Neural progenitor cell (in vitro differentiated cells): ENCODE measurements around the gene BCAS3. TPM values are rescaled to one million over a fixed set of nuclear protein-coding genes. Genes with fewer than 3 reads are reported as not detected.
A peak's percentile ranks its signal among the peaks of the same experiment; 100 is the strongest.
"Not testable (repeated sequence)": the region's sequence is repeated elsewhere in the genome, so short reads cannot be mapped to it uniquely, and the experiment has no call there.

Experiments
- DNase-seq: peaks from one replicate; pipeline ENCODE4 v3.0.0-alpha.2; 2016; ENCODE audit warnings: low spot score
- H2AFZ ChIP-seq: fragments of 200-600 bp; sonication (generic); replicated peaks from 2 replicates; pipeline ENCODE4 v1.6.1; 2016; ENCODE audit warnings: antibody characterized with exemption
- H3F3A ChIP-seq: fragments of 200-600 bp; sonication (generic); 2 replicates; pipeline ENCODE4 v1.6.1; 2016; ENCODE audit warnings: antibody characterized with exemption, low read depth
- H3K27ac ChIP-seq: fragments of 200-600 bp; sonication (generic); 2 replicates; pipeline ENCODE4 v1.5.1; 2016; ENCODE audit warnings: mild to moderate bottlenecking
- H3K27me3 ChIP-seq: fragments of 200-600 bp; sonication (generic); 2 replicates; pipeline ENCODE4 v1.6.1; 2016; ENCODE audit warnings: mild to moderate bottlenecking, moderate library complexity
- H3K36me3 ChIP-seq: fragments of 200-600 bp; sonication (generic); 2 replicates; pipeline ENCODE4 v1.5.1; 2016
- H3K4me1 ChIP-seq: fragments of 200-600 bp; sonication (generic); 2 replicates; pipeline ENCODE4 v1.6.1; 2016; ENCODE audit warnings: mixed run types
- H3K4me2 ChIP-seq: fragments of 200-600 bp; sonication (generic); 2 replicates; pipeline ENCODE4 v1.6.1; 2016
- H3K4me3 ChIP-seq: fragments of 200-600 bp; sonication (generic); 2 replicates; pipeline ENCODE4 v1.5.1; 2016
- H3K79me2 ChIP-seq: fragments of 200-600 bp; sonication (generic); 2 replicates; pipeline ENCODE4 v1.6.1; 2016; ENCODE audit warnings: low read depth
- H3K9ac ChIP-seq: fragments of 200-600 bp; sonication (generic); 2 replicates; pipeline ENCODE4 v1.6.1; 2016
- H3K9me3 ChIP-seq: fragments of 200-600 bp; sonication (generic); 2 replicates; pipeline ENCODE4 v1.5.1; 2016; ENCODE audit warnings: low read depth
- H4K20me1 ChIP-seq: fragments of 200-600 bp; sonication (generic); 2 replicates; pipeline ENCODE4 v1.6.1; 2016; ENCODE audit warnings: low read depth
- H3K27ac Mint-ChIP-seq: 3 replicates; pipeline ENCODE4 v1.8.0; 2021; ENCODE audit warnings: mixed read lengths
- H3K27me3 Mint-ChIP-seq: 2 replicates; pipeline ENCODE4 v1.8.0; 2022; ENCODE audit warnings: low read depth, mild to moderate bottlenecking, inconsistent platforms, moderate library complexity, mixed read lengths; ENCODE audit not compliant: insufficient read depth
- H3K36me3 Mint-ChIP-seq: 3 replicates; pipeline ENCODE4 v1.8.0; 2021; ENCODE audit warnings: mixed read lengths
- H3K4me1 Mint-ChIP-seq: 3 replicates; pipeline ENCODE4 v1.8.0; 2021; ENCODE audit warnings: mixed read lengths
- H3K4me3 Mint-ChIP-seq: 3 replicates; pipeline ENCODE4 v1.8.0; 2021; ENCODE audit warnings: mild to moderate bottlenecking, moderate library complexity, mixed read lengths
- H3K9me3 Mint-ChIP-seq: 3 replicates; pipeline ENCODE4 v1.8.0; 2020; ENCODE audit warnings: mixed read lengths
- CTCF ChIP-seq: fragments of 200-600 bp; sonication (generic); IDR thresholded peaks from 2 replicates; pipeline ENCODE4 v1.5.1; 2017; ENCODE audit warnings: antibody characterized with exemption, mild to moderate bottlenecking
- EZH2 ChIP-seq: fragments of 200-600 bp; sonication (generic); IDR thresholded peaks from 2 replicates; pipeline ENCODE4 v1.6.1; 2017; ENCODE audit warnings: antibody characterized with exemption, mild to moderate bottlenecking, moderate library complexity
- EZH2phosphoT487 ChIP-seq: fragments of 200-600 bp; sonication (generic); IDR thresholded peaks from 2 replicates; pipeline ENCODE4 v1.6.1; 2017; ENCODE audit warnings: antibody characterized with exemption
- total RNA-seq: library from RNA; depleted of rRNA; stranded (reverse); fragments of >200 nt; gene quantifications from 2 replicates; pipeline ENCODE4 v1.2.3, GENCODE V29; 2015; ENCODE audit warnings: low replicate concordance

BCAS3 gene
- total RNA-seq, 1 donor from 2014 or later: 60.9 TPM

- H3K27ac ChIP-seq: no peak overlapping the region
- no peaks in the 10 kb centered on the region for H4K20me1 ChIP-seq
- no peak overlapping the region for H3K9ac ChIP-seq
- no peaks in the 10 kb centered on the region for H3K9me3 Mint-ChIP-seq
- H3K4me3 Mint-ChIP-seq: no peak overlapping the region
- no peak for DNase-seq
- H3K27ac Mint-ChIP-seq: no peak overlapping the region
- peaks cover 3% of the 10 kb centered on the region for H3K27me3 Mint-ChIP-seq
- no peak overlapping the region for H2AFZ ChIP-seq
- H3K4me2 ChIP-seq: no peak overlapping the region
- no peak overlapping the region for H3K4me3 ChIP-seq
- no peaks in the 10 kb centered on the region for H3K27me3 ChIP-seq
- peaks cover 21% of the 10 kb centered on the region for H3K4me1 Mint-ChIP-seq
- H3K36me3 Mint-ChIP-seq: no peaks in the 10 kb centered on the region
- H3K4me1 ChIP-seq: peaks cover 16% of the 10 kb centered on the region
- no peaks in the 10 kb centered on the region for H3F3A ChIP-seq
- no peaks in the 10 kb centered on the region for H3K36me3 ChIP-seq
- no peaks in the 10 kb centered on the region for H3K79me2 ChIP-seq
- TF ChIP-seq EZH2phosphoT487: no peak
- no peak for TF ChIP-seq EZH2
- TF ChIP-seq CTCF: no peak
- H3K9me3 ChIP-seq: no peaks in the 10 kb centered on the region
Observed at GRCh38 chr17:61144137-61144536, 466.5 kb downstream of the BCAS3 start.

GRCh38 chr17:61144617-61145564, 467.2 kb downstream of the BCAS3 start:
- no peaks in the 10 kb centered on the region for H3F3A ChIP-seq
- H3K27ac ChIP-seq: no peak overlapping the region
- H3K4me1 ChIP-seq: peaks cover 21% of the 10 kb centered on the region
- DNase-seq: no peak
- H3K9me3 ChIP-seq: no peaks in the 10 kb centered on the region
- no peak overlapping the region for H3K9ac ChIP-seq
- TF ChIP-seq EZH2: no peak
- TF ChIP-seq EZH2phosphoT487: no peak
- TF ChIP-seq CTCF: no peak
- Mint-ChIP-seq H3K4me1 (peaks cover 25% of the 10 kb centered on the region), H3K4me3 (no peak overlapping the region), H3K36me3 (no peaks in the 10 kb centered on the region), H3K27me3 (peaks cover 3% of the 10 kb centered on the region), H3K27ac (peak overlapping the region; percentile 81), H3K9me3 (no peaks in the 10 kb centered on the region)
- no peaks in the 10 kb centered on the region for H3K79me2 ChIP-seq
- no peak overlapping the region for H3K4me3 ChIP-seq
- peak overlapping the region; percentile 31 for H3K4me2 ChIP-seq
- H3K27me3 ChIP-seq: no peaks in the 10 kb centered on the region
- no peaks in the 10 kb centered on the region for H3K36me3 ChIP-seq
- peak overlapping the region; percentile 48 for H2AFZ ChIP-seq
- no peaks in the 10 kb centered on the region for H4K20me1 ChIP-seq

- not testable (repeated sequence) for H3K4me3 ChIP-seq, H3K9ac ChIP-seq, H3K27ac ChIP-seq, DNase-seq, H3K9me3 Mint-ChIP-seq, H4K20me1 ChIP-seq, H3F3A ChIP-seq, H3K36me3 ChIP-seq, H2AFZ ChIP-seq, H3K36me3 Mint-ChIP-seq, H3K4me3 Mint-ChIP-seq, H3K9me3 ChIP-seq, H3K27me3 ChIP-seq, H3K79me2 ChIP-seq, H3K4me2 ChIP-seq, H3K27ac Mint-ChIP-seq, H3K27me3 Mint-ChIP-seq
- H3K4me1 ChIP-seq: peaks cover 21% of the 10 kb centered on the region
- H3K4me1 Mint-ChIP-seq: peaks cover 31% of the 10 kb centered on the region
Observed at GRCh38 chr17:61146833-61147232, 469.2 kb downstream of the BCAS3 start.
